ENCODE data around the gene EHD4. TPM values are rescaled to one million over a fixed set of nuclear protein-coding genes. Genes with fewer than 3 reads are reported as not detected.

The EHD4 gene
- polyA plus RNA-seq, 1 of the 3 experiments (the other 2 are of a cell fraction), result 17.5 TPM

DNA sequence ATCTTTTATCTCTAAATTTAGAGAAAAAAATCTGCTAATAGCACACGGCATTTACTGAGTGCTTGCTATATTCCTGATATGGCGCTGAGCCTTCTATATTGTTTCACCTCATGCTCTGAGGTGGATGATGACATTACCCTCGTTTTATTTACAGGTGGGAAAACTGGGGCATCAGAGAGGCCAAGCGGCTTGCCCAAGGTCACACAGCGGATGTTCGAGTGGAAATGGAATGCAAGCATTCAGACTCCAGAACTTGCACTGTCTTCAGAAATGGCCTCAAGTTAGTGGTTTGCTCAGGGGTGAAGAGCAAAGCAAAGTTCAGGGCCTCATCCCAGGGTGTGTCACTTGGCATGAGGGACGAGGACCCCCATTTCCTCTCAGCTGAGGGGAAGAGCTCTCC lies 17.3 kb downstream of the EHD4 start (continued):
- TF ChIP-seq, protein P1, sequence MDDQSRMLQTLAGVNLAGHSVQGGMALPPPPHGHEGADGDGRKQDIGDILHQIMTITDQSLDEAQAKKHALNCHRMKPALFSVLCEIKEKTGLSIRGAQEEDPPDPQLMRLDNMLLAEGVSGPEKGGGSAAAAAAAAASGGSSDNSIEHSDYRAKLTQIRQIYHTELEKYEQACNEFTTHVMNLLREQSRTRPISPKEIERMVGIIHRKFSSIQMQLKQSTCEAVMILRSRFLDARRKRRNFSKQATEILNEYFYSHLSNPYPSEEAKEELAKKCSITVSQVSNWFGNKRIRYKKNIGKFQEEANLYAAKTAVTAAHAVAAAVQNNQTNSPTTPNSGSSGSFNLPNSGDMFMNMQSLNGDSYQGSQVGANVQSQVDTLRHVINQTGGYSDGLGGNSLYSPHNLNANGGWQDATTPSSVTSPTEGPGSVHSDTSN (IDR thresholded peaks at IDR 0.05), result no peak

DNA sequence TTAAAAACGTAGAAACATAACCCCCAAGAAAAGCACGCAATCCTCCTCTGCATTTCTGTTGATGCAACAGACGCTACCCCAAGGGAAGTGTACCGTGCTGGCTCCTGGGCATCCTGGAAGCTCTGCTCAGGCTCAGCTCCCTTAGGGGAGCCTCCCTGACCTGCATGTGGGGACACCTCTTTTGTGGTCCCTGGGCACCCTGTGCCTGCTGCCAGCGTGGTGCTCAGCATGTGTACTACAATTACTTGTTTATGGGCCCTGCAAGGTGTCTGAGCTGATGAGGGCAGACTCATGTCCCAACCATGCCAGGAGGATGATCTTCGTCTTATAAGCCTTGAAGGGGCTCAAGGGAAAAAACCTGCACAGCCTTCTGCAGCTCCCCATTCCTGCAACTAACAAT lies 18.3 kb downstream of the EHD4 start:
- Histone ChIP-seq H3K9me2 (no peaks in the 10 kb centered on the region), H3K9ac (no peak overlapping the region), H4K20me1 (ENCODE audit: insufficient read depth) (no peaks in the 10 kb centered on the region), H3K4me3 (ENCODE audit: low read depth in 2 of 2, low read length in 1 of 2) (no peak overlapping the region), H3K4me2 (no peak overlapping the region), H3K36me3 (replicated peaks in 1 of 2; ENCODE audit: control insufficient read depth in 1 of 2, insufficient read depth in 2 of 2, low read length in 1 of 2) (peaks cover 0 to 11% of the 10 kb centered on the region in 2 experiments), H3K4me1 (ENCODE audit: control insufficient read depth in 1 of 2, insufficient read depth in 2 of 2, low read depth in 1 of 2, low read length in 1 of 2) (peaks cover 0 to 4% of the 10 kb centered on the region in 2 experiments; a peak in 2 of 4 replicates), H3K27me3 (ENCODE audit: insufficient read depth) (no peaks in the 10 kb centered on the region), H3K27ac (ENCODE audit: low read depth in 2 of 2, low read length in 1 of 2) (no peak overlapping the region), H2AFZ (ENCODE audit: low read depth) (no peak overlapping the region), H3K9me3 (no peaks in the 10 kb centered on the region), H3K79me2 (ENCODE audit: insufficient read depth) (peaks cover 49% of the 10 kb centered on the region; the same call in 1 of the 2 replicates), H3F3A (replicated peaks; ENCODE audit: insufficient read depth) (no peaks in the 10 kb centered on the region)
- CTCF ChIA-PET, result interaction anchor here (0.6 to 1.0 kb wide), 2 partner anchors 17 to 184 kb away, joined by 3 read pairs; no protein-coding TSS in a partner anchor
- POLR2A ChIA-PET, result no interaction called here
- DNase-seq, result no peak
- 94% methylated on average over 6 of the region's 6 CpGs for WGBS (ENCODE audit: low lambda C conversion rate)
- TF ChIP-seq RCOR1 (IDR thresholded peaks at IDR 0.05; ENCODE audit: low read length) (no peak), MXI1 (IDR thresholded peaks at IDR 0.05; ENCODE audit: low read depth, low read length) (no peak), TAF1 (IDR thresholded peaks at IDR 0.05; ENCODE audit: borderline replicate concordance, low read depth, low read length) (no peak), RAD21 (IDR thresholded peaks at IDR 0.05; ENCODE audit: low read length) (no peak), FOXJ3 (CRISPR knock-in tag; IDR thresholded peaks at IDR 0.05) (no peak), TCF12 (IDR thresholded peaks at IDR 0.05) (no peak)
- TF ChIP-seq, protein P2, sequence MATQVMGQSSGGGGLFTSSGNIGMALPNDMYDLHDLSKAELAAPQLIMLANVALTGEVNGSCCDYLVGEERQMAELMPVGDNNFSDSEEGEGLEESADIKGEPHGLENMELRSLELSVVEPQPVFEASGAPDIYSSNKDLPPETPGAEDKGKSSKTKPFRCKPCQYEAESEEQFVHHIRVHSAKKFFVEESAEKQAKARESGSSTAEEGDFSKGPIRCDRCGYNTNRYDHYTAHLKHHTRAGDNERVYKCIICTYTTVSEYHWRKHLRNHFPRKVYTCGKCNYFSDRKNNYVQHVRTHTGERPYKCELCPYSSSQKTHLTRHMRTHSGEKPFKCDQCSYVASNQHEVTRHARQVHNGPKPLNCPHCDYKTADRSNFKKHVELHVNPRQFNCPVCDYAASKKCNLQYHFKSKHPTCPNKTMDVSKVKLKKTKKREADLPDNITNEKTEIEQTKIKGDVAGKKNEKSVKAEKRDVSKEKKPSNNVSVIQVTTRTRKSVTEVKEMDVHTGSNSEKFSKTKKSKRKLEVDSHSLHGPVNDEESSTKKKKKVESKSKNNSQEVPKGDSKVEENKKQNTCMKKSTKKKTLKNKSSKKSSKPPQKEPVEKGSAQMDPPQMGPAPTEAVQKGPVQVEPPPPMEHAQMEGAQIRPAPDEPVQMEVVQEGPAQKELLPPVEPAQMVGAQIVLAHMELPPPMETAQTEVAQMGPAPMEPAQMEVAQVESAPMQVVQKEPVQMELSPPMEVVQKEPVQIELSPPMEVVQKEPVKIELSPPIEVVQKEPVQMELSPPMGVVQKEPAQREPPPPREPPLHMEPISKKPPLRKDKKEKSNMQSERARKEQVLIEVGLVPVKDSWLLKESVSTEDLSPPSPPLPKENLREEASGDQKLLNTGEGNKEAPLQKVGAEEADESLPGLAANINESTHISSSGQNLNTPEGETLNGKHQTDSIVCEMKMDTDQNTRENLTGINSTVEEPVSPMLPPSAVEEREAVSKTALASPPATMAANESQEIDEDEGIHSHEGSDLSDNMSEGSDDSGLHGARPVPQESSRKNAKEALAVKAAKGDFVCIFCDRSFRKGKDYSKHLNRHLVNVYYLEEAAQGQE (IDR thresholded peaks at IDR 0.05; ENCODE audit: low read depth, low read length), result no peak
- TF ChIP-seq, protein P3, sequence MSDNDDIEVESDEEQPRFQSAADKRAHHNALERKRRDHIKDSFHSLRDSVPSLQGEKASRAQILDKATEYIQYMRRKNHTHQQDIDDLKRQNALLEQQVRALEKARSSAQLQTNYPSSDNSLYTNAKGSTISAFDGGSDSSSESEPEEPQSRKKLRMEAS (IDR thresholded peaks at IDR 0.05; ENCODE audit: low read depth), result no peak
- TF ChIP-seq, protein P4, sequence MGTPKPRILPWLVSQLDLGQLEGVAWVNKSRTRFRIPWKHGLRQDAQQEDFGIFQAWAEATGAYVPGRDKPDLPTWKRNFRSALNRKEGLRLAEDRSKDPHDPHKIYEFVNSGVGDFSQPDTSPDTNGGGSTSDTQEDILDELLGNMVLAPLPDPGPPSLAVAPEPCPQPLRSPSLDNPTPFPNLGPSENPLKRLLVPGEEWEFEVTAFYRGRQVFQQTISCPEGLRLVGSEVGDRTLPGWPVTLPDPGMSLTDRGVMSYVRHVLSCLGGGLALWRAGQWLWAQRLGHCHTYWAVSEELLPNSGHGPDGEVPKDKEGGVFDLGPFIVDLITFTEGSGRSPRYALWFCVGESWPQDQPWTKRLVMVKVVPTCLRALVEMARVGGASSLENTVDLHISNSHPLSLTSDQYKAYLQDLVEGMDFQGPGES (IDR thresholded peaks at IDR 0.05; ENCODE audit: low read depth, low read length), result no peak

Measured in SK-N-SH (cell line).